Measurements from ENCODE around the gene CABYR. TPM values are rescaled to one million over a fixed set of nuclear protein-coding genes. Genes with fewer than 3 reads are reported as not detected.
"Not testable (repeated sequence)": the region's sequence is repeated elsewhere in the genome, so short reads cannot be mapped to it uniquely, and the experiment has no call there.

CABYR gene
- total RNA-seq, 1 experiment from 2014 or later: 9.4 TPM

GRCh38 chr18:24128700-24129099 lies 10.2 kb upstream of the CABYR start:
- peak; percentile 8 for DNase-seq (ENCODE audit: low read depth)

- no peak for DNase-seq (ENCODE audit: low read depth)
Observed at GRCh38 chr18:24130494-24130893, 8.4 kb upstream of the CABYR start.

GRCh38 chr18:24136967-24137373 lies 1.9 kb upstream of the CABYR start:
- peak; percentile 73 for DNase-seq (ENCODE audit: low read depth)

GRCh38 chr18:24138409-24138788 lies 463 bp upstream of the CABYR start:
- DNase-seq (ENCODE audit: low read depth): no peak

GRCh38 chr18:24140697-24141096 lies 1.8 kb downstream of the CABYR start:
- no peak for DNase-seq (ENCODE audit: low read depth)

- DNase-seq (ENCODE audit: low read depth): no peak
Observed at GRCh38 chr18:24142376-24142775, 3.5 kb downstream of the CABYR start.

GRCh38 chr18:24149591-24149990 lies 10.7 kb downstream of the CABYR start:
- DNase-seq (ENCODE audit: low read depth): not testable (repeated sequence)

- no peak for DNase-seq (ENCODE audit: low read depth)
Observed at GRCh38 chr18:24153397-24153796, 14.5 kb downstream of the CABYR start.

- no peak for DNase-seq (ENCODE audit: low read depth)
Observed at GRCh38 chr18:24157855-24158254, 19.0 kb downstream of the CABYR start.

GRCh38 chr18:24160086-24160485 lies 21.2 kb downstream of the CABYR start:
- no peak for DNase-seq (ENCODE audit: low read depth)

- no peak for DNase-seq (ENCODE audit: low read depth)
Observed at GRCh38 chr18:24161304-24161703, 22.4 kb downstream of the CABYR start.

- no peak for DNase-seq (ENCODE audit: low read depth)
Observed at GRCh38 chr18:24168496-24168895, 29.6 kb downstream of the CABYR start.

- DNase-seq (ENCODE audit: low read depth): no peak
Observed at GRCh38 chr18:24170360-24170759, 31.5 kb downstream of the CABYR start.

- DNase-seq (ENCODE audit: low read depth): peak; percentile 45
Observed at GRCh38 chr18:24173997-24174396, 35.1 kb downstream of the CABYR start.

GRCh38 chr18:24176727-24177416 lies 38.0 kb downstream of the CABYR start:
- DNase-seq (ENCODE audit: low read depth): peak; percentile 46

- no peak for DNase-seq (ENCODE audit: low read depth)
Observed at GRCh38 chr18:24177499-24178133, 38.8 kb downstream of the CABYR start.

- no peak for DNase-seq (ENCODE audit: low read depth)
Observed at GRCh38 chr18:24180048-24180447, 41.2 kb downstream of the CABYR start.

GRCh38 chr18:24181806-24182205 lies 42.9 kb downstream of the CABYR start:
- DNase-seq (ENCODE audit: low read depth): peak; percentile 35

- DNase-seq (ENCODE audit: low read depth): no peak
Observed at GRCh38 chr18:24185805-24186204, 46.9 kb downstream of the CABYR start.

GRCh38 chr18:24187049-24187448 lies 48.2 kb downstream of the CABYR start:
- no peak for DNase-seq (ENCODE audit: low read depth)

GRCh38 chr18:24187689-24188088 lies 48.8 kb downstream of the CABYR start:
- DNase-seq (ENCODE audit: low read depth): no peak

- DNase-seq (ENCODE audit: low read depth): no peak
Observed at GRCh38 chr18:24188120-24188519, 49.3 kb downstream of the CABYR start.

- DNase-seq (ENCODE audit: low read depth): no peak
Observed at GRCh38 chr18:24189007-24189528, 50.2 kb downstream of the CABYR start.

Measured in M059J (cell line).